Measurements from ENCODE around the gene C1QTNF5.

C1QTNF5 gene

GRCh38 chr11:119337581-119338317 is 2.9 kb downstream of the C1QTNF5 start:
- TF ChIP-seq ZFX (IDR thresholded peaks at IDR 0.05) = no peak
- TF ChIP-seq CTCF (conservative IDR thresholded peaks at IDR 0.05) = 0 out of 2 replicates have a peak, but pooled peaks have one; percentile 32
- no peak overlapping the region for H3K27ac ChIP-seq

- H3K27ac ChIP-seq = no peak overlapping the region
- TF ChIP-seq CTCF (conservative IDR thresholded peaks at IDR 0.05) (no peak), ZFX (IDR thresholded peaks at IDR 0.05) (no peak)
Measured at GRCh38 chr11:119336744-119337469, 3.8 kb downstream of the C1QTNF5 start.

GRCh38 chr11:119335655-119336543 is 4.8 kb downstream of the C1QTNF5 start:
- TF ChIP-seq CTCF (conservative IDR thresholded peaks at IDR 0.05) (no peak), ZFX (IDR thresholded peaks at IDR 0.05) (no peak)
- peak overlapping the region; percentile 84 for H3K27ac ChIP-seq

- TF ChIP-seq ZFX (IDR thresholded peaks at IDR 0.05) (no peak), CTCF (conservative IDR thresholded peaks at IDR 0.05) (no peak)
- H3K27ac ChIP-seq = peak overlapping the region; percentile 84
Measured at GRCh38 chr11:119335091-119335654, 5.5 kb downstream of the C1QTNF5 start.

- no peak for TF ChIP-seq CTCF (conservative IDR thresholded peaks at IDR 0.05)
- TF ChIP-seq ZFX (IDR thresholded peaks at IDR 0.05) = no peak; the same call in 1 of the 2 replicates
- H3K27ac ChIP-seq = peak within 1 kb of the TSS; percentile 84
Measured at GRCh38 chr11:119334174-119334930, 6.3 kb downstream of the C1QTNF5 start, which contains the start of gene RNF26. RNF26 (plus strand) TSS chr11:119334527; CDS start chr11:119335123, 596 bp downstream.

- no peak overlapping the region; the same call in 1 of the 2 replicates for H3K27ac ChIP-seq
- TF ChIP-seq ZFX (IDR thresholded peaks at IDR 0.05) = no peak
- TF ChIP-seq CTCF (conservative IDR thresholded peaks at IDR 0.05) = no peak
Measured at GRCh38 chr11:119332111-119332765, 8.4 kb downstream of the C1QTNF5 start.
